Right ventricle myocardium inferior (tissue), 1 donor: ENCODE measurements around the gene PPP1R3C. TPM values are rescaled to one million over a fixed set of nuclear protein-coding genes. Genes with fewer than 3 reads are reported as not detected.
A peak's percentile ranks its signal among the peaks of the same experiment; 100 is the strongest.

Experiments
- ATAC-seq: fragments of 200-7000 bp; cut with Tn5 transposase; one replicate; pipeline ENCODE4 v1.9.1; 2020; ENCODE audit warnings: mild to moderate bottlenecking, moderate library complexity
- DNase-seq: peaks from one replicate; pipeline ENCODE4 v3.0.0; 2021; ENCODE audit errors: missing footprints
- intact Hi-C: fragments of 100-400 bp; cut with DNase I; formaldehyde crosslinking; loops from one replicate; pipeline ENCODE4 v1.11.0; 2022
- total RNA-seq: library from RNA; stranded (reverse); fragmentation: NEBNext Ultra II Directional; extraction: Animal tissue kit (Norgen Biotek cat#: 25700); gene quantifications from one replicate; pipeline ENCODE4 v1.2.1, GENCODE V29; 2021
- donor health status: DM: no; HTN: yes; CAD: no; lungs with severe emphysema.

Gene PPP1R3C
- total RNA-seq, 1 donor from 2014 or later, result 137 TPM

GRCh38 chr10:91587710-91588638 lies 44.9 kb downstream of the PPP1R3C start:
- ATAC-seq, result peak; percentile 43
- intact Hi-C loops, result no loop called here

GRCh38 chr10:91582153-91582554 lies 50.7 kb downstream of the PPP1R3C start:
- DNase-seq, result no peak
- peak; percentile 96 for ATAC-seq
- intact Hi-C loops, result no loop called here

More at GRCh38 chr10:91587710-91588638, 44.9 kb downstream of the PPP1R3C start:
- no peak for DNase-seq

- DNase-seq, result no peak
- ATAC-seq, result no peak
- intact Hi-C loops, result no loop called here
Measured at GRCh38 chr10:91579329-91579985, 53.4 kb downstream of the PPP1R3C start.

Other genes starting within 250 kb of the PPP1R3C start
- 2.5 TPM for gene HECTD2, start 222.7 kb downstream of the PPP1R3C start, total RNA-seq
- gene TNKS2, start 165.4 kb upstream of the PPP1R3C start, total RNA-seq, result 13.5 TPM